SU-DHL-6 (cell line): ENCODE measurements around the gene IL1R2.

Experiments
- H2AFZ ChIP-seq: fragments of 200-600 bp; sonication (generic); 2 replicates; pipeline ENCODE4 v1.6.1; 2014; ENCODE audit warnings: low read depth, mild to moderate bottlenecking, moderate library complexity, mixed read lengths, antibody characterized with exemption, low read length; ENCODE audit not compliant: severe bottlenecking
- H3F3A ChIP-seq: fragments of 200-600 bp; shearing (Covaris generic); 2 replicates; pipeline ENCODE4 v1.6.0; 2016; ENCODE audit warnings: antibody characterized with exemption, mild to moderate bottlenecking; ENCODE audit not compliant: insufficient read depth
- H3K27ac ChIP-seq: fragments of 200-600 bp; sonication (generic); 2 replicates; pipeline ENCODE4 v1.5.1; 2016; ENCODE audit warnings: low read depth, mild to moderate bottlenecking, low read length, moderate library complexity, mixed read lengths
- H3K27me3 ChIP-seq: fragments of 200-600 bp; sonication (generic), shearing (Covaris generic); 2 replicates; pipeline ENCODE4 v1.6.0; 2014; ENCODE audit warnings: mild to moderate bottlenecking, low read length
- H3K36me3 ChIP-seq: fragments of 200-600 bp; sonication (generic); 2 replicates; pipeline ENCODE4 v1.6.1; 2014; ENCODE audit warnings: mild to moderate bottlenecking, low read length, mixed read lengths
- H3K4me2 ChIP-seq: fragments of 300-600, 200-600 bp; shearing (Covaris generic), sonication (generic); 2 replicates; pipeline ENCODE4 v1.6.0; 2014; ENCODE audit warnings: low read length, low read depth, mild to moderate bottlenecking; ENCODE audit not compliant: poor library complexity, severe bottlenecking
- H3K4me3 ChIP-seq: fragments of 200-600 bp; sonication (generic); 2 replicates; pipeline ENCODE4 v1.5.1; 2014; ENCODE audit warnings: antibody characterized with exemption, low read length, mild to moderate bottlenecking, mixed read lengths; ENCODE audit not compliant: insufficient read depth, poor library complexity, severe bottlenecking
- H3K79me2 ChIP-seq: fragments of 200-600 bp; sonication (generic); 2 replicates; pipeline ENCODE4 v1.6.1; 2014; ENCODE audit warnings: mild to moderate bottlenecking, low read length, moderate library complexity; ENCODE audit not compliant: insufficient read depth
- H3K9ac ChIP-seq: fragments of 200-600 bp; sonication (generic); 2 replicates; pipeline ENCODE4 v1.7.0; 2014; ENCODE audit warnings: mild to moderate bottlenecking, low read length
- H3K9me2 ChIP-seq: fragments of 200-600 bp; sonication (generic); replicated peaks from 2 replicates; pipeline ENCODE4 v1.6.1; 2014; ENCODE audit warnings: low read length; ENCODE audit not compliant: insufficient read depth
- H3K9me3 ChIP-seq: fragments of 200-600 bp; sonication (generic); 2 replicates; pipeline ENCODE4 v1.6.1; 2014; ENCODE audit warnings: low read length, mixed read lengths; ENCODE audit not compliant: insufficient read depth
- H4K20me1 ChIP-seq: fragments of 200-600 bp; sonication (generic); 2 replicates; pipeline ENCODE4 v1.6.1; 2014; ENCODE audit warnings: low read depth, mild to moderate bottlenecking, antibody characterized with exemption, low read length, moderate library complexity, mixed read lengths
- CTCF ChIP-seq: fragments of 200-600 bp; sonication (generic); IDR thresholded peaks from one replicate; pipeline ENCODE4 v1.5.1; 2017; ENCODE audit warnings: antibody characterized with exemption, mild to moderate bottlenecking, low read length, moderate library complexity; ENCODE audit not compliant: insufficient read depth, poor library complexity, severe bottlenecking
- EZH2phosphoT487 ChIP-seq: fragments of 200-600 bp; sonication (generic), shearing (Covaris generic); conservative IDR thresholded peaks from 2 replicates; pipeline ENCODE4 v1.6.1; 2018; ENCODE audit warnings: mild to moderate bottlenecking, antibody characterized with exemption, low read length, moderate library complexity, mixed read lengths

Gene IL1R2

DNA sequence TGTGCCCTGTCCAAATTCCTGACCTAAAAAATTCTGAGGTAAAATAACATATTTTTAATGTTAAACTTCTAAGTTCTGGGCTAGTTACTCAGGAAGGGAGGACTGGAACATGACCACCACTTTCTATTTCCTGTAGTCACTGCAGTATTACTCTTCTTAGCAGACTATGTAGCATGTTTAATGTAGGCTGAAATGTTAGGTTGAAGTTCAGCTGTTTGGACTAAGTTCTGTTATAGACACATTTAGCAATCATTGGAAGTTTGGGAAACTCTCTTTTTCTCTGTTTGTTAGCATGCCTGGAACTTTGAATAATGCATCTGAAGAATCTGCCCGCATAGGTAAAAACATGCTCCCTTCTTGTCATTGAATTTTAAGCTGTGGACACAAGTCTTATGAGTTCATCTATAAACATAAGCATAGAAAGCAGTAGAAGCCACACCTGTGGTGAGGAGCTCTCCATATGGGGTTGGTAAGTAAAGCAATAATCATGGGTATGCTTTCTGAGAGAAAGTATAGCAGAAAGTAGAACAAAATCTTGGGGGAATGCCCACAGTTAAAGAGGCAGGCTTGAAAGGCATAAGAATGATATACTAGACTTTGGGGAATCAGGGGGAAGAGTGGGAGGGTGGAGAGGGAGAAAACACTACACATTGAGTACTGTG is 52.6 kb downstream of the IL1R2 start:
- Histone ChIP-seq H3K9me3 (no peaks in the 10 kb centered on the region), H3K36me3 (no peaks in the 10 kb centered on the region), H3K79me2 (no peaks in the 10 kb centered on the region), H4K20me1 (no peaks in the 10 kb centered on the region), H3K9me2 (no peaks in the 10 kb centered on the region), H3K4me2 (no peak overlapping the region), H3F3A (no peaks in the 10 kb centered on the region), H2AFZ (no peak overlapping the region), H3K9ac (no peak overlapping the region), H3K27ac (no peak overlapping the region), H3K27me3 (no peaks in the 10 kb centered on the region), H3K4me3 (no peak overlapping the region)
- TF ChIP-seq CTCF (no peak), EZH2phosphoT487 (no peak)

GRCh38 chr2:102044967-102045489 is 53.3 kb downstream of the IL1R2 start:
- H3K9me3 ChIP-seq, result no peaks in the 10 kb centered on the region
- no peak overlapping the region for H3K9ac ChIP-seq
- H3K27ac ChIP-seq, result no peak overlapping the region
- no peaks in the 10 kb centered on the region for H3K36me3 ChIP-seq
- no peaks in the 10 kb centered on the region for H3F3A ChIP-seq
- H3K79me2 ChIP-seq, result no peaks in the 10 kb centered on the region
- H3K9me2 ChIP-seq, result no peaks in the 10 kb centered on the region
- TF ChIP-seq EZH2phosphoT487, result no peak
- H2AFZ ChIP-seq, result no peak overlapping the region
- no peaks in the 10 kb centered on the region for H3K27me3 ChIP-seq
- no peak overlapping the region for H3K4me3 ChIP-seq
- no peaks in the 10 kb centered on the region for H4K20me1 ChIP-seq
- no peak overlapping the region for H3K4me2 ChIP-seq

DNA sequence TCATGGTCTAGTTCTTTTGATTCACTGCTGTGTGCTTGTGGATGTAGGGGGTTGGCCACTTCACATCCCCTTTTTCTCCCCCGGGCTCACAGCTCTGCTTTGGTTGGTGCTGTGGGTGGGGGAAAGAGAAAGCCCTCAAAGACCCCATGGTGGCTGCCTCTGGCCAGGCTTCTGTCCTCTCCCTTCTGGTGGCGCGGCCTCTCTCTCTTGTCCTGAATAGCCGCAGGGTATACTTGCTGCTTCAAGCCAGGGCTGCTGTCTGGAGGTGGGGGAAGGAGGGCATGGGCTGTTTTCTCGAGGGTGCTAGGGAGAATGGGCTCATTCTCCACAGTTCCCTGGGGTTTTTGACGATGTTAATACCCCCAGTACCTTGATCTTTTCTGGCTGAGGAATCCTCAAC is 53.9 kb downstream of the IL1R2 start:
- Histone ChIP-seq H3K9ac (no peak overlapping the region), H3K36me3 (no peaks in the 10 kb centered on the region), H3K4me3 (no peak overlapping the region), H3K9me2 (no peaks in the 10 kb centered on the region), H3K27me3 (no peaks in the 10 kb centered on the region), H3K79me2 (no peaks in the 10 kb centered on the region), H3K27ac (no peak overlapping the region), H2AFZ (no peak overlapping the region), H3F3A (no peaks in the 10 kb centered on the region), H3K4me2 (no peak overlapping the region), H3K9me3 (no peaks in the 10 kb centered on the region), H4K20me1 (no peaks in the 10 kb centered on the region)
- TF ChIP-seq EZH2phosphoT487 (no peak), CTCF (no peak)

DNA sequence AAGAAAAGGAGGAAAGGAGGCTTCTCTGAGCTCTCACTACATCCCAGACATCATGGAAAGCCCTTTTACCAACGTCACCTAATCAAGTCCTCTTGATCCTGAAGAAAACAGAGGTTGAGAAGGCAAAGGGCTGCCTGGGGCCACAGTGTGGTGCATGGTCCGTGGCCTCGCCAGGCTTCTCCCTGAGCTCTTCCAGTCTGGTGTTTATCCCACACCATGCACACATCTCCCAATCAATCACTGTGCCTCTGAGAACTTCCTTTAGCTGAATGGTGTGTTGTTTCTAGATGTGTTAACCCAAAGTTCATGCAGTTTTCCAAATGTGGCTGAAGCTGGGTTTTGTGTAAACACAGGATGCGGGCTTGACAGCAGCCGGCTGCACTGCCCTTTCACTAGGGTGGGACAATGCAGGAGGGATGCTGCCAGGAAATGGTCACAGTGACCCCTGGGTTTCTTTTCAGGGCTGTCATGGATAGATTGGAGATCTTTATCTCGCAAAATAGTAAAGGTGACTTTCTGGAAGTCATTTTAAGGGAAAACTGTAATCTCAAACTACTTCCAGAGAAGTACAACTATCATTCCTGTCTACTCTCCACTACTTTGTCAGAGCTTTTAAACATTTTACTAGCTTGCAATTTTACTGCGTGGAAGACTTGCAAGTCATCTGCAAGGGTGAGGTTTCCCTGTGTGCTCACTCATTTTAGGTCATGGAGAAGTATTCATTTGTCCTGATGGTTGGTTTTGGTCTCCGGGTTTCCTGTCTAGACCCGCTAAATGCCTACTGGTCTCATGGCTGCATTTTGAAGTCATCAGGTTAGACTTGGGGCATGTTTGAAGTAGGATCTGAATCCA is 54.6 kb downstream of the IL1R2 start:
- H4K20me1 ChIP-seq, result no peaks in the 10 kb centered on the region
- H3K4me2 ChIP-seq, result no peak overlapping the region
- no peak overlapping the region for H3K4me3 ChIP-seq
- TF ChIP-seq CTCF (no peak), EZH2phosphoT487 (no peak)
- no peaks in the 10 kb centered on the region for H3K9me3 ChIP-seq
- H3K36me3 ChIP-seq, result no peaks in the 10 kb centered on the region
- H2AFZ ChIP-seq, result no peak overlapping the region
- no peak overlapping the region for H3K9ac ChIP-seq
- no peaks in the 10 kb centered on the region for H3K79me2 ChIP-seq
- no peaks in the 10 kb centered on the region for H3K9me2 ChIP-seq
- no peaks in the 10 kb centered on the region for H3F3A ChIP-seq
- H3K27ac ChIP-seq, result no peak overlapping the region
- no peaks in the 10 kb centered on the region for H3K27me3 ChIP-seq
